D721Med (cell line): ENCODE data around the gene SPC24.
"Not testable (repeated sequence)": the region's sequence is repeated elsewhere in the genome, so short reads cannot be mapped to it uniquely, and the experiment has no call there.

Experiments
- DNase-seq: peaks from one replicate; pipeline ENCODE4 v3.0.0; 2011; ENCODE audit warnings: low spot score; ENCODE audit not compliant: insufficient read length
- FAIRE-seq: peaks from 2 replicates; lab custom pipeline; 2011; peaks lifted over from hg19 to GRCh38; lab: Jason Lieb, UNC
- TF ChIP-seq, protein P1 (sequence below): IDR thresholded peaks from 2 replicates; pipeline ENCODE4 v1.5.1; 2012; ENCODE audit warnings: mild to moderate bottlenecking, control low read depth; ENCODE audit not compliant: insufficient read depth; ENCODE audit errors: missing control alignments

SPC24 gene

DNA sequence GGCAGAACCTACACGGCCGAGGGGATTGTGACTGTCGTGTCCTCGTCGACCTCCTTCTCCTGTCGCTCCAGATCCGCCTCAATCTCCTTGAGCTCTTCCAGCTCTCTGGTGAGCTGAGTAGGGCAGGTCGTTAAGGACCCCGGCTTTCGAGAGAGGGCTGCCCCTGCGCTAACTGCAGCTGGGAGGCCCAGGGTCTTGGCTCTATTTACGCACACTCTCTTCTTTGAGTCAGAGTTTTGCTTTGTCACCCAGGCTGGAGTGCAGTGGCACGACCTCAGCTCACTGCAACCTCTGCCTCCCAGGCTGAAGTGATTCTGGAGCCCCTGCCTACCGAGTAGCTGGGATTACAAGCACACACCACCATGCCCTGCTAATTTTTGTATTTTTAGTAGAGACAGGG lies 7.6 kb downstream of the SPC24 start:
- FAIRE-seq (no peak), DNase-seq (no peak)
- TF ChIP-seq, protein P1, sequence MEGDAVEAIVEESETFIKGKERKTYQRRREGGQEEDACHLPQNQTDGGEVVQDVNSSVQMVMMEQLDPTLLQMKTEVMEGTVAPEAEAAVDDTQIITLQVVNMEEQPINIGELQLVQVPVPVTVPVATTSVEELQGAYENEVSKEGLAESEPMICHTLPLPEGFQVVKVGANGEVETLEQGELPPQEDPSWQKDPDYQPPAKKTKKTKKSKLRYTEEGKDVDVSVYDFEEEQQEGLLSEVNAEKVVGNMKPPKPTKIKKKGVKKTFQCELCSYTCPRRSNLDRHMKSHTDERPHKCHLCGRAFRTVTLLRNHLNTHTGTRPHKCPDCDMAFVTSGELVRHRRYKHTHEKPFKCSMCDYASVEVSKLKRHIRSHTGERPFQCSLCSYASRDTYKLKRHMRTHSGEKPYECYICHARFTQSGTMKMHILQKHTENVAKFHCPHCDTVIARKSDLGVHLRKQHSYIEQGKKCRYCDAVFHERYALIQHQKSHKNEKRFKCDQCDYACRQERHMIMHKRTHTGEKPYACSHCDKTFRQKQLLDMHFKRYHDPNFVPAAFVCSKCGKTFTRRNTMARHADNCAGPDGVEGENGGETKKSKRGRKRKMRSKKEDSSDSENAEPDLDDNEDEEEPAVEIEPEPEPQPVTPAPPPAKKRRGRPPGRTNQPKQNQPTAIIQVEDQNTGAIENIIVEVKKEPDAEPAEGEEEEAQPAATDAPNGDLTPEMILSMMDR = no peak

DNA sequence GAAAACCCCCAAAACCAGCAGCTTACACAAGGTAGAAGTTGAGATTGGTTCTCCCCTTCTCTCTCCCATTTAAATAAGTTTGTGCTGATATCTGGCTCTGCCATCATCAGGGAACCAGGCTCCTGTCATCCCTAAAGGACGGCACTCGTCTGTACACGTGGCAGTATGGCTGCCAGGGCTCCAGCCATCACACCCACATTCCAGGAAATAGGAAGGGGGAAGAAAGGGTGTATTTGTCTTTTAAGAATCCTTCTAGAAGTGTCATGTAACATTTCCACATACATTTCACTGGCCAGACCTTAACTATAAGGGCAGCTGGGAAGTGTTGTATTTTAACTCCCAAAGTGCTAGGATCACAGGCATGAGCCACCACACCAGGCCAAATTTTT lies 10.1 kb downstream of the SPC24 start:
- TF ChIP-seq, protein P1 = no peak
- FAIRE-seq (no peak), DNase-seq (no peak)

DNA sequence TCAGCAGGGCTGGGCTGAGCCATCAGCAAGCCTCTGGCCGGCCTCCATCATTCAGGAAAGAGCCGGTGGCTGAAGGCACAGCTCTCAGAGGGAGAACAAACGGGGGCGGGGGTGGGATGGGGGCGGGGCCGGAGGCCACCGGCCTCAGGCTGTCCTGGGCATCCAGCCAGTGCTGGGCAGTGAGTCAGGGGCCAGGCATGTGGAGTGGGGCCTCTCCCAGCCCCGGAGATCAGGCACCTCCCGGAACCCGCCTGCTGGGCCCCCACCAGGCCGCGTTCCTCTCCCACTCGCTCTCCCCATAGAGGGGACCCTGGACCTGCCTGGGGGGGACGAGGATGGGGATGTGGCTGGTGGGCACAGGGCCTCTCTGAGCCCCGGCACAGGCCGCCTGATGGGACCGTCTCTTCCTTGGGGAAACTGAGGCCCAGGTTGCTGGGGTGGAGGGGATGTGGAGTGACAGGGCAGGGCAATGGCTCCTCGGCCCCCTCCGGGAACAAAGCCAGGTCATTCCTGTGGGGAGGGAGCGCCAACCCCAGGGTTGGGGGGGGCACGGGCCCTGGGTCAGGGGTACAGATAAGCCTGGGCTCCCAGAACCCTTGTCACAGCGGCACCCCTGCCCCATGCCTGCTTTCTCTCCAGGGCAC lies 12.9 kb downstream of the SPC24 start:
- TF ChIP-seq, protein P1 = no peak
- FAIRE-seq = no peak
- no peak for DNase-seq

DNA sequence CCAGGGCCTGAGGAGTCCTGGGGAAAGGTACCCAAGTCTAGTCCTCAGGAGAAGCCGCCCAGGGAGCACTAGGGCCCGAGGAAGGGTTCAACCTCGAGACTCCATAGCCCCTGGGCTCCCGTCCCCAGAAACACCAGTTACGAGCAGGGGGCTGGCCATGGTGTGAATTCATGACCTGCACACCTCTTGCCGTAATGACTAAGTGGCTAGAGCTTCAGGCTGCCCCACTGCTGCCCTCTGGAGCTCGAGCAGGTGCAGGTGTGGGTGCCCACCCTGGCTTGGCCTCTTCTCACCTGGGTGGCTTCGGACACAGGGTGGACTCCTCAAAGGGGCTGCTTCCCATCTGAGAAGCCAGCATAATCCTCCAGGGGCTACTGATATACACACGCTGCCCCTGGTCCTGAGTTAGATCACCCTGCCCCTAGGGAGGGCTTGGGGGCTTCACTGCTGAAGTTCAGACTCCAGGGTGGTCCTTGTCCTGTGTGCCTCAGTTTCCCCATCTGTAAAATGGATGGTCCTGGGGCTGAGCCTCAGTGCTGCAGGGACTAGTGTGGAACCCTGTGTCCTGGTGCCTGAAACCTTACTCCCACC lies 13.6 kb downstream of the SPC24 start:
- TF ChIP-seq, protein P1 = no peak
- FAIRE-seq (no peak), DNase-seq (no peak)

DNA sequence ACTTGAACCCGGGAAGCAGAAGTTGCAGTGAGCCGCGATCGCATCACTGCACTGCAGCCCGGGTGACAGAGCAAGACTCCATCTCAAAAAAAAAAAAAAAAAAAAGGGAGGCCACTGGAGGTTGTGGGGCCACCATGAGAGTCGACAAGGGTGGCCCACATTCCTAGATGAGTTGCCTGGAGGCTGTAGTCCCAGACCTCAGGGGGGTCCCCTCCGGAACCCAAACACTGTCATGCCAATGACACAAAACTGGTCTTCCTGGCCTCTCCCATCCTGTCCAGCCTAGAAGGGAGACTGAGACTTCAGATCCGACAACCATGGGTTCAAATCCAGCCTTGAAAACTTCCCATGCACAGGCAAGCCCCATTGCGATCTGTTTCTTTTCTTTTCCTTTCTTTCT lies 14.7 kb downstream of the SPC24 start:
- FAIRE-seq (no peak), DNase-seq (no peak)
- TF ChIP-seq, protein P1 = no peak

DNA sequence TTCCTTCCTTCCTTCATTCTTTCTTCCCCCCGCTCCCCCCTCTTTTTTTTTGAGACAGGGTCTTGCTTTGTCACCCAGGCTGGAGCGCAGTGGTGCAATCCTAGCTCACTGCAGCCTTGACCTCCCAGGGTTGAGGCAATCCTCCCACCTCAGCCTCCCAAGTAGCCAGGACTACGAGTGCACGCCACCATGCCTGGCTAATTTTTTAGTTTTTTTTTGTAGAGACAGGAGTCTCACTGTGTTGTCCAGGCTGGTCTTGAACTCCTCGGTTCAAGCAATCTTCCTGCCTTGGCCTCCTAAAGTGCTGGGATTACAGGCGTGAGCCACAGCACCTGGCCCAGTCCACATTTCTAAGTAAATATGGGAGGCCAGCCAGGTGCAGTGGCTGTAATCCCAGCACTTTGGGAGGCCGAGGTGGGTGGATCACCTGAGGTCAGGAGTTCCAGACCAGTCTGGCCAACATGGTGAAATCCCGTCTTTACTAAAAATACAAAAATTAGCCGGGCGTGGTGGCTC lies 15.5 kb downstream of the SPC24 start:
- not testable (repeated sequence) for FAIRE-seq

DNA sequence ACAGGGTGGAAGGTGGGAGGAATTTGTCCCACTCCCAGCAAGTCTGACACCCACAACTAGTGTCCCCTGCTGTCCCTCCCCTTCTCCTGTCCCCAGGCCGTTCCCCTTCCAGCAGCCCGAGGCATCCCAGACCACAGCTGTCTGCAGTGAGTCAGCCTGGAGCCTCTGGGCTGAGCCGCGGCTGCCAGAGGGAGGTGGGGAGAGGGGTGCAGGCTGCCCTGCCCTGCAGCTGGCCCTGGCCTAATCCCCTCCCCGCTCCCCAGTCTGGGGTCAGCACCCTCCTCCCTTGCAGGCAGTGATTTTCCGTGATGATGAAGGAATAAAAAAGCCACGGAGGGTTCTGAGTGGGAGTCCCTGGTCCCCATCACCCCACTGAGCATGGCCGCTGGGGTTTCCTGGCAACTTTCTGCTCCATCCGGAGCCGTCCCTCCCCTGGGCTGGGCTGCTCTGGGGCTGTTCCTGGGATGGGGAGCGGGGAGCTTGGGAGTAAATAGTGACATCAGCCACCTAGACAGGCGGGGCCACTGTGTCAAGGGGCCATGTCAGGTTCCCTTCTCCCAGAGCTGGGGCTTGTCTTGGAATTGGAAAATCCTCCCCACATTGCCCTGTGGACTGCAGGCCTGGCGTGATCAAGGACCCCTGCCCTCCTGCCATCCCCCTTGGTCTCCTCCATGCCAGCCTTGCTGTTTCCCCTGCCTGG lies 16.8 kb downstream of the SPC24 start:
- FAIRE-seq (no peak), DNase-seq (no peak)
- TF ChIP-seq, protein P1 = no peak

More for the DNA sequence above, 15.5 kb downstream of the SPC24 start:
- not testable (repeated sequence) for DNase-seq
